Limb (tissue), 2 donors: Measurements from ENCODE around the gene ALDOB.

Source experiments
- DNase-seq, 2 donors: peaks; one replicate each; pipeline ENCODE4 v3.0.0-alpha.2; 2016; ENCODE audit errors: extremely low spot score in 2 of 2

The ALDOB gene

DNA sequence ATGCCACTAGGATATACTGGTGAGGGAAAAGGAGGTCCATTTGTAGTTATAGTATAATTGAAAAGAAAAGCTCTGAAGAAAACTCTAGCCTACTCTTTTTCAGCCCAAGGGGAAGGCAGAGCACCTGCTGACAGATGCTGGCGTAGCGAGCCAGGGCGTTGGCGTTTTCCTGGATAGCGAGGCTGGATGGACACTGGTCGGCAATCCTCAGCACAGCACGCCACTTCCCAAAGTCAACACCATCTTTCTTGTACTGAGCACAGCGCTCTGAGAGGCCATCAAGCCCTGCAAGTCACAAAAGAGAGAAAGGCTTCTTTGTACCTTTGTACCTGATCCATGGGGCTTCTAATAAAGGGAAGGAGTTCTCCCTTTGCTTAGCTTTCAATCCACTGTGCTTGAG is 8.2 kb downstream of the ALDOB start:
- DNase-seq: no peak

GRCh38 chr9:101421653-101422065 is 13.9 kb downstream of the ALDOB start:
- no peak for DNase-seq

DNA sequence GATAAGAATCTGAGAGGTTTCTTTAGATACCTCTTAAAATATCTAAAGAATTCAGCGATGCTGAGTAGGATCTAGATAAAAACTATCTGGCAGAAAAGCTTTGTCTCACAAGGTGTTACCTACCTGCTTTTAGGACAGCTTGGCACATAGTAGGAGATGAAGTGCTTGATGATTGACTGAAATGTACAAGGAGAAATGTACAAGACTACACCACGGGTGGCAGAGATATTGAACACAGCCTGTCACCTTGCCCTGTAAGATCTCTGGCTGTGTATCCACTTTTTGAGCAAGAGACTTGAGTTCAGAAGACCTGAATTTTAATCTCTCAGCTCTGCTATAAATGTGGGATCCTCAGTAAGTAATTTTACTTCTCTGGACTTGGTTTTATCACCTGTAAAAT is 15.7 kb downstream of the ALDOB start:
- DNase-seq: no peak

GRCh38 chr9:101418518-101419430 is 16.8 kb downstream of the ALDOB start:
- no peak for DNase-seq

GRCh38 chr9:101417977-101418376 is 17.6 kb downstream of the ALDOB start:
- no peak for DNase-seq

- no peak for DNase-seq
Observed at GRCh38 chr9:101417389-101417788, 18.2 kb downstream of the ALDOB start.

DNA sequence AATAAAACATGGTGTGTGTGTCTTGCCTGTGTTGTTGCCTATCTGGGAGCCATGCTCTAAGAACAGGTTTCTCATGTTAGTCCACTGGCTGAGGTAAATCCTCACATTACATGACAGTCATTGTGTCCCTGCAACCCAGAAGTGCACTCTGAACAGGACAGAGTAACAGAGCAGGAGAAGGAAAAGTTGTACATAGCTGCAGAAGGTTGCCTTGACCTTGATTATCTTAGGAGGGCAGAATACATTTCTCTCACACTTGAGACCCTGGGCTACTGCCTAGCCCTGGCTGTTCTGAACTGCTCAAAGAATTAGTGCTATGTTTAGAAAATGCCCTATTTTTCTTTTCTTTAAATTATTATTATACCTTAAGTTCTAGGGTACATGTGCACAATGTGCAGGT is 20.0 kb downstream of the ALDOB start:
- no peak for DNase-seq

DNA sequence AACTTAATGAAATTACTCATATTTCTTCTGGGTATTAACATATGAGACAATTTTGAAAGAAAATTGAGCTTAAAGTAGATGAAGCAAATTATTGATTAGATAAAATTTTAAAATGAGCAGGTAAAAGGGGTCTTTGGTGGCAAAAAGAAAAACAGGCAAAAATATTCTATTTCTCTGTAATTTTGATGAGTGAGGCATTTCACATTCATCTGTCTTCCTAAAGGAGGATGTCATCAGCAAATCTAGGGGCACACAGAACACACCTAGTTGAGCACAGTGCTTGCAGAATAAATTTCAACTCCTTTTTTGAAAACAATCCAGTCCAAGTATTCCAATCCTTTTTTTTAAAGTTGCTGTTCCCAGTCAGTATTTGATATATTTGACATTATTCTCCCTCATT is 20.7 kb downstream of the ALDOB start:
- DNase-seq: no peak

- no peak for DNase-seq
Observed at GRCh38 chr9:101409079-101409477, 26.5 kb downstream of the ALDOB start.

DNA sequence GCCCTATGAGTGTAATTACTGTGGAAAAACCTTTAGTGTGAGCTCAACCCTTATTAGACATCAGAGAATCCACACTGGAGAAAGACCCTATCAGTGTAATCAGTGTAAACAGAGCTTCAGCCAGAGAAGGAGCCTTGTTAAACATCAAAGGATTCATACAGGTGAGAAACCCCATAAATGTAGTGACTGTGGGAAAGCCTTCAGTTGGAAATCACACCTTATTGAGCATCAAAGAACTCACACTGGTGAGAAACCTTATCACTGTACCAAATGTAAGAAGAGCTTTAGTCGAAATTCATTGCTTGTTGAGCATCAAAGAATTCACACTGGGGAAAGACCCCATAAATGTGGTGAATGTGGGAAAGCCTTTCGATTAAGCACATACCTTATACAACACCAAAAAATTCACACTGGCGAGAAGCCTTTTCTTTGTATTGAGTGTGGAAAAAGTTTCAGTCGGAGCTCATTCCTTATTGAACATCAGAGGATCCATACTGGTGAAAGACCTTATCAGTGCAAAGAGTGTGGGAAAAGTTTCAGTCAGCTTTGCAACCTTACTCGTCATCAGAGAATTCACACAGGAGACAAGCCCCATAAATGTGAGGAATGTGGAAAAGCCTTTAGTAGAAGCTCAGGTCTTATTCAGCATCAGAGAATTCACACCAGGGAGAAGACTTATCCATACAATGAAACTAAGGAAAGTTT is 27.0 kb downstream of the ALDOB start:
- no peak for DNase-seq

DNA sequence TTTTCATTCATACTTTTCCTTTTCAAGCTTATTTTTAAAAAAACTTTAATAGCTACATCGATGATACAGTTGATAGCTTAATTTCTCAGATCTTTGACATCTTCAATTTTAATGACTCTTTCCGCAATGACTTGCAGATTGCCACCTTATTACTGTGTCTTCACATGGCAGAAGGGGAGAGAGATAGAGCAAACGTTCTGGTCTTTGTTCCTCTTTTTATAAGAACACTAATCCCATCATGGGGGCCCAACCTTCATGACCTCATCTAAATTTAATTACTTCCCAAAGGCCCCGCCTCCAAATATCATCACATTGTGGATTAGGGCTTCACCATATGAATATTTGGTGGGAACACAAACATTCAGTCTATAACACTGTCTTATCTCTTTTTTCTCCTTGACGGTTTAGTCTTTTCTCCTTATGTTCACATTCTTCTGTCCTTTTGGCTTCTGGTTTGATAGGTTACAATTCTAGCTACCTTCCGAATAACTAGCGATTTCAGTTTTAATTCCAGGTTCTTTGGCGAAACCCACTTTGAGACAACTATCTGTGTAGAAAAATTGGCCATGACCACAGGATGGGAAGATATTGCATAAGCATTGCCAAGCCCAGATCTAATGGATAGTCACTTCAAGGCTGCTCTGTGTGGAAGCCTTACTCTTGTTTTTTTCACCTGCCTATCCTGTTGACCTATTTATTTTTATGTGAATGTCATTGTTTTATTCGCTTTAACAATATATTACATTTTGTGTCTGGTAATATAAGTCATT is 31.9 kb downstream of the ALDOB start:
- DNase-seq: no peak

DNA sequence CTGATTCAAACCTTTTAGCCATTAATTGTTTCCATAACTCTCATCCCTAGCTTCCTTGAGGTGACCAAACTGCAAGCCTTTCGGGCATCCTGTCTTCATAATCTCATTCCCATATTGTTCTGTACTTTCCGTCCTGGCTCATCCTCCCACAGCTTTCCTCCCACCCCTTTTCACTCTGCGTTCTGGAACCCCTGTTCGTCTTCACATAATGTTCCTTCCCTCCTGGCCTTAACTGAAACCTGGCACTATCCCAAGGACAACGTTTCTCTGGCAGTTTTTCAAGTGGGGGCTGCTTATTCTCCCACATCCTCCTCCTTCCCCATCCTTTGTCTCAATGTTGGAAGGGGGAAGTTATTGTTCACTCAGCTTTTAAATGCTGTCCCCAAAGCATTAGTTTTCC is 35.5 kb downstream of the ALDOB start:
- no peak for DNase-seq

DNA sequence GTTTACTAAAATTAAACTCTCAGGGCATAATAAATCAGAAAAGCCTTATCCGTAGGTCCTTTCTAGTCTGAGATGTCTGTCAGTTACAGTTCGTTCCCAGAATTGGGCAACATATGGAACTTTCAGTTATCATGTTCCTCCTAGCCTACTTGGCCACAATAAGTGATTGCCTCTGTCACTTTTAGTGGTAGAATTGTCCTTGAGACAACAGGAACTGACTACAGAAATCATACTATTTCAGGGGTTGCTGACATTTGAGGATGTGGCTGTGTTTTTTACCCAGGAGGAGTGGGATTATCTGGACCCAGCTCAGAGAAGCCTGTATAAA is 36.0 kb downstream of the ALDOB start:
- DNase-seq: no peak

GRCh38 chr9:101398930-101399642 is 36.5 kb downstream of the ALDOB start:
- no peak for DNase-seq

DNA sequence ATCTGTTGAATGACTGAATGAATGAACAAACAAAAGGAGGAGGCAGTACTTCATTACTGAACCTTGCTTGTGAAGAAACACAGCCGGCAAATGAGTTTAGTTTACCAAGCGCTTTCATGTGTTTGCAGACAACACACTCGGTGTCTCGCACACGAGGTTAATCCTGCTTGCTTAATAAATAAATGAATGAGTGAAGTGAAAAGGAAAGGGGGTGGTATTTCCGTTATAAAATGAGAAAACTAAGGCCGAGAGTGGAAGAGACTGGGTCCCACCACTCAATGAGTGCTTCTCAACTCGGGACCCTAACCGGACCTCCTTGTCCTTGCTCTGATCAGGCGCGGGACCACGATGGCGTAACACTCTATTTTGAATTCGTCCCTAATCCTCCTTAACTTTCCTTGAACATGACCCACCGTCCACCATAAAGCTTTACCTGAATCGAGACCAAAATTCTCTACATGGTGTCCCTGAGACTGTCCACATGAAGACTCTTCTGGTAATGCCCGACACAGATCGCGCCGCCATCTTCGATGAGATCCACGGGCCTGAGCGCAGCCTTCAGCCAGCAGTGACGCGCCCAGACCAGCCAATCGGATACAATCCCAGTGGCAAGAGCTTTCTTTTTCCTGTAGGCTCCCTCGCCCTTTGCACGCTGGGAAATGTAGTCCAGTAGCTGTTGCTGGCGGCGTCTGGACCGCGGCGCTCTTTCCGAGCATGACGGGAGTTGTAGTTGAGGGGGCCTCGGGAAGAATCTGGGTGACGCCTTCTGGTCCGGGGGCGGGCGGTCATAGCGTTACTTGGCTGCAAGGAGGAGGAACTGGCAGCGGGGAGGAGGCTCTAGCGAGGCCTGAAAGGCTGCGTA is 37.3 kb downstream of the ALDOB start, which contains the start of the genes MRPL50 and ZNF189:
TSS of gene MRPL50 (minus strand) at position 551 of the 862 bp plus-strand sequence. CDS start at position 525, 26 bp downstream.
TSS of gene ZNF189 (plus strand) at position 784 of the 862 bp plus-strand sequence. CDS start 306 bp downstream, outside the sequence.
- peak; percentile 98 to 99 for DNase-seq

GRCh38 chr9:101397746-101398067 is 37.9 kb downstream of the ALDOB start:
- DNase-seq: no peak

DNA sequence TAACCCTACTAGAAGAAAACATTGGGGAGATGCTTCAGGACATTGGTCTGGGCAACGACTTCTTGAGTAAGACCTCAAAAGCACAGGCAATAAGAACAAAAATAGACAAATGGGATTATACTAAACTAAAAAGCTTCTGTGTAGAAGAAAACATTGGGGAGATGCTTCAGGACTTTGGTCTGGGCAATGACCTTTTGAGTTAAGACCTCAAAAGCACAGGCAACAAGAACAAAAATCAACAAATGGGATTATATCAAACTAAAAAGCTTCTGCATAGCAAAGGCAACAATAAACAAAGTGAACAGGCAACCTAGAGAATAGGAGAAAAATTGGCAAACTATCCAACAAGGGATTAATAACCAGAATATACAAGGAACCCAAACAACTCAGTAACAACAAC is 40.9 kb downstream of the ALDOB start:
- DNase-seq: no peak

DNA sequence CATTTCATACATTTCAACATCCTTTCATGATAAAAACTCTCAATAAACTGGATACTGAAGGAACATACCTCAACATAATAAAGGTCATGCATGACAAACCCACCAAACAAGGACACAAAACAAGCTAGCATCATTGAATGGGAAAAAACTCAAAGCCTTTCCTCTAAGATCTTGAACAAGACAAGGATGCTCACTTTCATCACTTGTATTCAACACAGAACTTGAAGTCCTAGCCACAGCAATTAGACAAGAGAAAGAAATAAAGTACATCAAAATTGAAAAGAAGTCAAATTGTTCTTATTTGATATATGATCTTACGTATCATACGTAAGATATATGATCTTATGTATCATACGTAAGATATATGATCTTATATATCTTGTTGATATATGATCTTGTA is 42.4 kb downstream of the ALDOB start:
- no peak for DNase-seq

GRCh38 chr9:101388507-101388993 is 47.0 kb downstream of the ALDOB start:
- no peak for DNase-seq

GRCh38 chr9:101387871-101388506 is 47.6 kb downstream of the ALDOB start:
- DNase-seq: peak in 1 of 2 donors; percentile 24
